Activated CD4-positive, alpha-beta T cell treated with anti-CD3 and anti-CD28 coated beads for 36 hours (primary cell): ENCODE data around the gene SSX2. TPM values are rescaled to one million over a fixed set of nuclear protein-coding genes. Genes with fewer than 3 reads are reported as not detected.
"Not testable (repeated sequence)": the region's sequence is repeated elsewhere in the genome, so short reads cannot be mapped to it uniquely, and the experiment has no call there.

Source experiments
- ATAC-seq: fragments of 200-7000 bp; cut with Tn5 transposase; one replicate; pipeline ENCODE4 v1.10.0; 2021; ENCODE audit warnings: mild to moderate bottlenecking, moderate library complexity
- CTCF ChIA-PET: fragments of 350-600 bp; sonication (Branson Sonifier 250); formaldehyde crosslinking; loops from one replicate; lab custom pipeline; 2021; ENCODE audit warnings: antibody characterized with exemption; lab: Charles Lee
- POLR2A ChIA-PET: fragments of 350-600 bp; sonication (Branson Sonifier 250); formaldehyde crosslinking; loops from one replicate; lab custom pipeline; 2021; ENCODE audit warnings: antibody characterized with exemption, inconsistent platforms; lab: Charles Lee
- DNase-seq: peaks from one replicate; pipeline ENCODE4 v3.0.0-alpha.2; 2020
- H3K27ac Mint-ChIP-seq: one replicate; pipeline ENCODE4 v1.8.0; 2021; ENCODE audit warnings: mixed read lengths
- H3K27me3 Mint-ChIP-seq: one replicate; pipeline ENCODE4 v1.8.0; 2021; ENCODE audit warnings: mixed read lengths
- H3K36me3 Mint-ChIP-seq: one replicate; pipeline ENCODE4 v1.8.0; 2021; ENCODE audit warnings: low read depth, mixed read lengths
- H3K4me1 Mint-ChIP-seq: one replicate; pipeline ENCODE4 v1.8.0; 2021; ENCODE audit warnings: mixed read lengths
- H3K4me3 Mint-ChIP-seq: one replicate; pipeline ENCODE4 v1.8.0; 2021; ENCODE audit warnings: mild to moderate bottlenecking, moderate library complexity, mixed read lengths
- H3K9me3 Mint-ChIP-seq: one replicate; pipeline ENCODE4 v1.8.0; 2021; ENCODE audit warnings: low read depth, mixed read lengths
- intact Hi-C, 2 experiments: fragments of 100-400 bp; cut with DNase I in 1 of 2; cut with micrococcal nuclease in 1 of 2; formaldehyde crosslinking; loops; one replicate each; pipeline versions ENCODE4 v1.14.2 to v1.15.1; 2022 to 2024; cut with DNase I, micrococcal nuclease
- total RNA-seq, 2 experiments: library from RNA; stranded (reverse); gene quantifications; one replicate each; pipeline ENCODE4 v1.2.3, GENCODE V29; 2021

The SSX2 gene, protein sequence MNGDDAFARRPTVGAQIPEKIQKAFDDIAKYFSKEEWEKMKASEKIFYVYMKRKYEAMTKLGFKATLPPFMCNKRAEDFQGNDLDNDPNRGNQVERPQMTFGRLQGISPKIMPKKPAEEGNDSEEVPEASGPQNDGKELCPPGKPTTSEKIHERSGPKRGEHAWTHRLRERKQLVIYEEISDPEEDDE
- total RNA-seq = not detected

DNA sequence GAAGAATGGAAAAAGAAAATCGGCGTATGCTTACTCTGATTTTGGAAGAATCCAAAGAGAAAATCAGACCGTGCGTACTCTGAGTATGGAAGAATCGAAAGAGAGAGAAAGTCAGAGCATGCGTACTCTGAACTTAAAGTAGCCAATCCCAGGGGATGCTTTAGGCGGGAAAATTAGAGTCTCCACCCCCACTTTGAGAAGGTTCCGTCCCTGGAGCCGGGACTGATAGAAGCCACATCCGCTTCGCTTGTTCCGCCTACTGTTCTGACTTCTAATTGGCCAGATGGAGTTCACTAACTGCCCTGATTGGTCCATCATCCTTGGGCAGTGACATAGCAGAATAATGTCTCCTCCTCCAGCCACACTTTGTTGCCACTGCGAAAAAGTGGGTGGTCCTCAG is at the start of gene SSX2:
SSX2 (minus strand) TSS at position 101 of the 400 bp plus-strand sequence. CDS start 1,429 bp downstream, outside the sequence.
- H3K27ac Mint-ChIP-seq, intact Hi-C loops, H3K4me1 Mint-ChIP-seq, DNase-seq, ATAC-seq, H3K4me3 Mint-ChIP-seq, H3K9me3 Mint-ChIP-seq, H3K27me3 Mint-ChIP-seq, CTCF ChIA-PET, H3K36me3 Mint-ChIP-seq, POLR2A ChIA-PET: not testable (repeated sequence)

DNA sequence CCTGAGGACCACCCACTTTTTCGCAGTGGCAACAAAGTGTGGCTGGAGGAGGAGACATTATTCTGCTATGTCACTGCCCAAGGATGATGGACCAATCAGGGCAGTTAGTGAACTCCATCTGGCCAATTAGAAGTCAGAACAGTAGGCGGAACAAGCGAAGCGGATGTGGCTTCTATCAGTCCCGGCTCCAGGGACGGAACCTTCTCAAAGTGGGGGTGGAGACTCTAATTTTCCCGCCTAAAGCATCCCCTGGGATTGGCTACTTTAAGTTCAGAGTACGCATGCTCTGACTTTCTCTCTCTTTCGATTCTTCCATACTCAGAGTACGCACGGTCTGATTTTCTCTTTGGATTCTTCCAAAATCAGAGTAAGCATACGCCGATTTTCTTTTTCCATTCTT is 44.0 kb upstream of the SSX2 start, which contains the start of gene SSX2B:
SSX2B (plus strand) TSS at position 301 of the 400 bp plus-strand sequence. CDS start 1,429 bp downstream, outside the sequence.
- ATAC-seq = not testable (repeated sequence)

DNA sequence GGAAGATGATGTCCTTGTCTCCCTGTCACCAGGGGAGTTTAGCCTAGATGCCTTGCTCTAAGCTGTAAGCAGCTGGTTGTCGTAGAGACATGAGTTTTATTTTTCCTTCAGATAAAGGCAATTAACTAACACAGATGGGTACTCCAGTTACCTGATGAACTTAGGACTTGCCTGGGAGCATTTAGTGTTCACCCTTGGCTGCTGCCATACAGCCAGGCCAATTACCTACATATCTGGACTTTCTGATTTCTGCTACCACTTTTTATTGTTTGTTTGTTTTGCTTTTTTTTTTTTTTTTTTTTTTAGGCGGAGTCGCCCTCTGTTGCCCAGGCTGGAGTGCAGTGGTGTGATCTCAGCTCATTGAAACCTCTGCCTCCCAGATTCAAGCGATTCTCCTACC is 14.9 kb downstream of the SSX2 start:
- H3K36me3 Mint-ChIP-seq, H3K9me3 Mint-ChIP-seq, CTCF ChIA-PET, H3K4me3 Mint-ChIP-seq, POLR2A ChIA-PET, ATAC-seq, H3K27me3 Mint-ChIP-seq, DNase-seq, H3K4me1 Mint-ChIP-seq, H3K27ac Mint-ChIP-seq, intact Hi-C loops: not testable (repeated sequence)

More for the DNA sequence above, 44.0 kb upstream of the SSX2 start, which contains the start of gene SSX2B:
- H3K27ac Mint-ChIP-seq, DNase-seq, H3K27me3 Mint-ChIP-seq, intact Hi-C loops, H3K36me3 Mint-ChIP-seq, H3K4me1 Mint-ChIP-seq, H3K4me3 Mint-ChIP-seq, CTCF ChIA-PET, POLR2A ChIA-PET, H3K9me3 Mint-ChIP-seq: not testable (repeated sequence)

DNA sequence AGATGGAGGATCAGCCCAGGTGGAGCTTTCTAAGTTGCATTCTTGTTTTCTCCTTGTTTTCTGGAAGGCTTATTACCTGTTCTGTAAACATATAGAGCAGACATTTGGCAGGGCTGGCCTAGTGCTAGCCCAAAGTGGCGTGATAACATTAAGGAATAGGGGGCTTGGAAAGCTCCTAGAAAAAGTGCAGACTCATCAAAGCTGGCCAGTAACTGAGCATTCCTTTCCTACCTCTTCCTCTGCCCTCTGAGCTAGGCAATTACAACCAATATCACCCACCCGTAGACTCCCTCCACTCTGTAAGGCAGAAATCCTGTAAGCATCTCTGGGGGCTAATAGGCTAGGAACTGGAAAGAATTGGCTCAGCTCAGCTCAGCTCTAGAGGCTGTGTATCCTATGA is 44.8 kb downstream of the SSX2 start:
- H3K36me3 Mint-ChIP-seq, CTCF ChIA-PET, POLR2A ChIA-PET, H3K27ac Mint-ChIP-seq, H3K27me3 Mint-ChIP-seq, H3K4me1 Mint-ChIP-seq, H3K4me3 Mint-ChIP-seq, intact Hi-C loops, DNase-seq, ATAC-seq, H3K9me3 Mint-ChIP-seq: not testable (repeated sequence)

DNA sequence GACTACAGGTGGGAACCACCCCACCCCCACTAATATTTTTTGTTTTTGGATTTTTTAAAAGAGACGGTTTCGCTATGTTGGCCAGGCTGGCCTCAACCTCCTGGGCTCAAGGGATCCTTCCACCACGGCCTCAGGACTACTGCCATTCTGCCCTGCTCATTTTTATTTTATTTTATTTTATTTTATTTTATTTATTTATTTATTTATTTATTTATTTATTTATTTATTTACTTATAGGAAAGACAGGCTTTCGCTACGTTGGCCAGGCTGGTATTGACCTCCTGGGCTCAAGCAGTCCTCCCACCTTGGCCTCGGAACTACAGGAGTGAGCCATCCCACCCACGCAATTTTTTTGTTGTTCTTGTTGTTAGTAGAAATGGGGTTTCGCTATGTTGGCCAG is 51.5 kb downstream of the SSX2 start:
- H3K27me3 Mint-ChIP-seq, ATAC-seq, POLR2A ChIA-PET, intact Hi-C loops, H3K36me3 Mint-ChIP-seq, H3K4me3 Mint-ChIP-seq, H3K9me3 Mint-ChIP-seq, DNase-seq, H3K4me1 Mint-ChIP-seq, H3K27ac Mint-ChIP-seq: not testable (repeated sequence)
- CTCF ChIA-PET = interaction anchor here (0.6 kb wide), 1 partner anchor 1654 kb away, joined by 3 read pairs; no protein-coding TSS in a partner anchor

DNA sequence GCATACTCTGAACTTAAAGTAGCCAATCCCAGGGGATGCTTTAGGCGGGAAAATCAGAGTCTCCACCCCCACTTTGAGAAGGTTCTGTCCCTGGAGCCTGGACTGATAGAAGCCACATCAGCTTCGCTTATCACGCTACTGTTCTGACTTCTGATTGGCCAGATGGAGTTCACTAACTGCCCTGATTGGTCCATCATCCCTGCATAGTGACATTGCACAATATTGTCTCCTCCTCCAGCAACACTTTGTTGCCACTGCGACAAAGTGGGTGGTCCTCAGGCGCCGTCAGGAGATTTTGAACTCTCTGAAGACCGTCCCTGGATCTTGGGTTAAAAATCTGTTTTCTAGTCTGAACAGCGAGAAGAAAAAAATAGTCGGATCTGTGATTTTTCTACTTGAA is 52.2 kb downstream of the SSX2 start, which contains the start of gene SSX7:
SSX7 (minus strand) TSS at position 101 of the 400 bp plus-strand sequence. CDS start 1,428 bp downstream, outside the sequence.
- H3K36me3 Mint-ChIP-seq, H3K27me3 Mint-ChIP-seq, DNase-seq, H3K4me1 Mint-ChIP-seq, intact Hi-C loops, H3K27ac Mint-ChIP-seq, H3K9me3 Mint-ChIP-seq, POLR2A ChIA-PET, CTCF ChIA-PET, H3K4me3 Mint-ChIP-seq, ATAC-seq: not testable (repeated sequence)

DNA sequence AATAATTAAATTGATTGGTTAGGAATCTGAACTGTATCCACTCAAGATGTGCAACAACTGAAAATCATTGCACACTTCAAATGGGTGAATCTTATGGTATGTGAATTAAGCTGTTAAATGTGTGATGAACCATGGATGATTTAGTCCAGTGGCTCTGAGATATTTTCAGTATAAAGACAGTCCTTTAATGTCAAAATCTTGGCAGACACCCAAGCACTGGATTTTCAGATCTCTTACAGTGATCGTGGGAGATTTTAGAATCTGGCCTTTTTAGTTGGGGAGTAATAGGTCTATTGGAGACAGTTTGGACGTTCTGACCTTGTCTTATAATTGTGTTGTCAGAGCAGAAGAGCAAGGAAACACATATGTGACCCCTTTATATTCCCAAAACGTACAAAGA is 56.3 kb downstream of the SSX2 start:
- H3K27ac Mint-ChIP-seq, DNase-seq, H3K27me3 Mint-ChIP-seq, H3K36me3 Mint-ChIP-seq, H3K9me3 Mint-ChIP-seq, intact Hi-C loops, H3K4me1 Mint-ChIP-seq, H3K4me3 Mint-ChIP-seq, POLR2A ChIA-PET, ATAC-seq, CTCF ChIA-PET: not testable (repeated sequence)

DNA sequence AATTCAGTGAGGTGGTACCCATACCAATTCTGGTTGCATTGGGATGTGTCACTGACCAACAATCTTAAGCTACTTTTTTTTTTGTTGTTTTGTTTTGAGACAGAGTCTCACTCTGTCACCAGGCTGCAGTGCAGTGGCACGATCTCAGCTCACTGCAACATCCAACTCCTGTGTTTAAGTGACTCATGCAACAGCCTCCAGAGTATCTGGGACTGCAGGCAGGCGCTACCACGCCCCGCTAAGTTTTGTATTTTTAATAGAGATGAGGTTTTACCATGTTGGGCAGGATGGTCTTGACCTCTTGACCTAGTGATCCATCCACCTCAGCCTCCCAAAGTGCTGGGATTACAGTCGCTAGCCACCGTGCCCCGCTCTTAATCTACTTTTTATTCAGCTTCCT is 58.0 kb downstream of the SSX2 start:
- H3K36me3 Mint-ChIP-seq, H3K4me3 Mint-ChIP-seq, intact Hi-C loops, H3K4me1 Mint-ChIP-seq, H3K27me3 Mint-ChIP-seq, CTCF ChIA-PET, DNase-seq, H3K9me3 Mint-ChIP-seq, ATAC-seq, H3K27ac Mint-ChIP-seq, POLR2A ChIA-PET: not testable (repeated sequence)

Other genes starting within 250 kb of the SSX2 start
- not detected for gene XAGE1A, start 211.4 kb downstream of the SSX2 start, total RNA-seq
- not detected for gene XAGE1B, start 190.1 kb downstream of the SSX2 start, total RNA-seq
- gene SSX7, start 52.3 kb downstream of the SSX2 start, total RNA-seq = not detected
- gene SSX2B, start 44.1 kb upstream of the SSX2 start, total RNA-seq = not detected
- not detected for gene SPANXN5, start 90.2 kb upstream of the SSX2 start, total RNA-seq
- not detected for gene XAGE5, start 104.1 kb upstream of the SSX2 start, total RNA-seq
- gene XAGE3, start 160.9 kb upstream of the SSX2 start, total RNA-seq = not detected
- 10 to 100 TPM; 13.1 to 19.8 TPM for gene FAM156B, start 190.2 kb upstream of the SSX2 start, total RNA-seq